ENCODE data around the gene TRAPPC3L.

DNA sequence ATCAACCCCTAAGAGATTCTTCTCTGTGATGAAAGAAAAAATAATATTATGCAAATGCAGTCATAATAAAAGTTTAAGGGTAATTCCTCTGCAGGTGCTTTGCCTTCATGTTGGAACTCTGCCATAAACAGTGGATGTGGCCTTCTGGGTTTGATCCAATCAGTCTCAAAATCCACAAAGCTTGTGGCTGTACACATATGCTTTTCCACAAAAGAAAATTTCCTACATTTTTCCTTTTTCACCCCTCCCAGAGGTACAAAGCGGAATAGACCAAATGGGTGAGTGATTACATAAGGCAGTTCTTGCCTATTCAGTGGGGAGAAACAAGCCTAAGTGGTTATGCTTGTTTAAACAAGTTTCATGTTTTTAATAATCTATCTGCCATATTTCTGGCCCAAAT lies 17.4 kb downstream of the TRAPPC3L start:
- no peak for TF ChIP-seq EZH2 (IDR thresholded peaks at IDR 0.05)
- TF ChIP-seq POLR2AphosphoS5 (IDR thresholded peaks at IDR 0.05; ENCODE audit: borderline replicate concordance, low read depth, low read length), result no peak
- TF ChIP-seq FOXP2 (optimal IDR thresholded peaks at IDR 0.05; ENCODE audit: control extremely low read depth, extremely low read length, insufficient read depth), result no peak

All from SK-N-MC (cell line).